ENCODE measurements around the gene SULT2B1.

SULT2B1 gene

DNA sequence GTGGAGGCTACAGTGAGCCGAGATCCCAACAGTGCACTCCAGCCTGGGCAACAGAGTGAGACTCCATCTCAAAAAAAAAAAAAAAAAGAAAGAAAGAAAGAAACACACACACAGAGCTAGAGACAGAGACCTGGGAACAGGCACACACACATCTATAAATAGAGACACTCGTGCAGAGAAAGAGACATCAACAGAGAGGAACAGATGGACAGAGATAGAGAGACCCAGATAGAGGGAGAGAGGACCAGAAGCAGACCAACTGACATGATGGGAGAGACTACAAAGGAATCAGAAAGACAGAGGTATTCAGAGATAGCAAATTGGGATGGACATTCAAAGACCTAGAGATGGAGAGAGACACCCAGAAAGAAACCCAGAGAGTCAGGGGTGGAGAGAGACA, 96.2 kb downstream of the SULT2B1 start:
- TF ChIP-seq, protein P1, sequence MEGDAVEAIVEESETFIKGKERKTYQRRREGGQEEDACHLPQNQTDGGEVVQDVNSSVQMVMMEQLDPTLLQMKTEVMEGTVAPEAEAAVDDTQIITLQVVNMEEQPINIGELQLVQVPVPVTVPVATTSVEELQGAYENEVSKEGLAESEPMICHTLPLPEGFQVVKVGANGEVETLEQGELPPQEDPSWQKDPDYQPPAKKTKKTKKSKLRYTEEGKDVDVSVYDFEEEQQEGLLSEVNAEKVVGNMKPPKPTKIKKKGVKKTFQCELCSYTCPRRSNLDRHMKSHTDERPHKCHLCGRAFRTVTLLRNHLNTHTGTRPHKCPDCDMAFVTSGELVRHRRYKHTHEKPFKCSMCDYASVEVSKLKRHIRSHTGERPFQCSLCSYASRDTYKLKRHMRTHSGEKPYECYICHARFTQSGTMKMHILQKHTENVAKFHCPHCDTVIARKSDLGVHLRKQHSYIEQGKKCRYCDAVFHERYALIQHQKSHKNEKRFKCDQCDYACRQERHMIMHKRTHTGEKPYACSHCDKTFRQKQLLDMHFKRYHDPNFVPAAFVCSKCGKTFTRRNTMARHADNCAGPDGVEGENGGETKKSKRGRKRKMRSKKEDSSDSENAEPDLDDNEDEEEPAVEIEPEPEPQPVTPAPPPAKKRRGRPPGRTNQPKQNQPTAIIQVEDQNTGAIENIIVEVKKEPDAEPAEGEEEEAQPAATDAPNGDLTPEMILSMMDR (IDR thresholded peaks at IDR 0.05; ENCODE audit: insufficient read depth, low read depth, low read length, missing control alignments): no peak
- no peak for DNase-seq (ENCODE audit: low read depth)
- H3K4me3 ChIP-seq (ENCODE audit: low read depth, low read length): no peak overlapping the region
